GM15510 (cell line): ENCODE results near the gene GLP2R.

Experiments
- POLR2A ChIP-seq: IDR thresholded peaks from 3 replicates; pipeline ENCODE4 v1.6.1; 2011; ENCODE audit warnings: borderline replicate concordance; ENCODE audit not compliant: insufficient read length; ENCODE audit errors: extremely low read depth

Gene GLP2R

DNA sequence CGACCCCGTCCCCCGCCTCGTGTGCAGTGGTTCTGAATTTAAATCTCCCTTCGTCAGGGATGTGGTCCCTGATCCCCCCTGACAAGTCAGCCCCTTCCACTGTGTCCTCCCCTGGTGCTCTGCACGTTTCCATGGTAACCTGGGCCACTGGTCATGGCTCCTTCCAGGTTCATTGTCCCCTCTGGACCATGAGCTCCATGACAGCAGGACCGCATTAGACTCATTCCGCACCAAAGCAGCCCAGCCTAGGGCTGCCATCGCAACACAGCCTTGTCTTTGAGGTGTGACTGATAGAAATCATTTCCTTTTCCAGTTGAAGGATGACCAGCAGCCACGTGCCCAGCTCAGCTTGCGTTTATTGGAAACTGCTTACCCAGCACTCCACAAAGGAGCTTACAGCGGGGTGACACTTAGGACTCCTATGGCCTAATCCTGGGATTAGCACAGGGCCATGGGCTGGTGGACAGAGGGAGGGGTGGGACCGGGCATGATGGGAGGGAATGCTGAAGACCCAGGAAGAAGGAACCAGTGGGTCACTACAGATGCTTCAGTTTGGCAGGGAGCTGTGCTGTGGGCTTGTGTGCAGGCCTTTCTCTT, 71.7 kb downstream of the GLP2R start:
- TF ChIP-seq POLR2A = no peak

DNA sequence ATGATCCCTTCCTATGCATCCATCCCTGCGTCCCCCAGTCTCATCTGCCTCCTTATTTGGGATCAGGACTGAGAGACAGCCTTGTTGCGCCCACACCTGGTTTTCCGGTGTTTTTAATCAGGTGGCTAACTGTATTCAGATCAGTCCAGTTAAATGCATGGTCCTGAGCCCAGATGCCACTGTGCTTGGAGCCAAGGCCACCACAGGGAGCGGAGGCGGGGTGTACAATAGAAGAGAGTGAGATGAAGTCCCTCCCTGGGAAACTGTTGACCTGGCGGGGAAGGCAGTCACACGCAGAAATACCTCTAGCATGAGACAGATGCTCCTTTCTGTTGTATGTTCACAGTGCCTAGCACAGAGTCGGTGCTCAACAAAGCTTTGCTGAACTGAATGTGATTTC, 73.1 kb downstream of the GLP2R start:
- no peak for TF ChIP-seq POLR2A

DNA sequence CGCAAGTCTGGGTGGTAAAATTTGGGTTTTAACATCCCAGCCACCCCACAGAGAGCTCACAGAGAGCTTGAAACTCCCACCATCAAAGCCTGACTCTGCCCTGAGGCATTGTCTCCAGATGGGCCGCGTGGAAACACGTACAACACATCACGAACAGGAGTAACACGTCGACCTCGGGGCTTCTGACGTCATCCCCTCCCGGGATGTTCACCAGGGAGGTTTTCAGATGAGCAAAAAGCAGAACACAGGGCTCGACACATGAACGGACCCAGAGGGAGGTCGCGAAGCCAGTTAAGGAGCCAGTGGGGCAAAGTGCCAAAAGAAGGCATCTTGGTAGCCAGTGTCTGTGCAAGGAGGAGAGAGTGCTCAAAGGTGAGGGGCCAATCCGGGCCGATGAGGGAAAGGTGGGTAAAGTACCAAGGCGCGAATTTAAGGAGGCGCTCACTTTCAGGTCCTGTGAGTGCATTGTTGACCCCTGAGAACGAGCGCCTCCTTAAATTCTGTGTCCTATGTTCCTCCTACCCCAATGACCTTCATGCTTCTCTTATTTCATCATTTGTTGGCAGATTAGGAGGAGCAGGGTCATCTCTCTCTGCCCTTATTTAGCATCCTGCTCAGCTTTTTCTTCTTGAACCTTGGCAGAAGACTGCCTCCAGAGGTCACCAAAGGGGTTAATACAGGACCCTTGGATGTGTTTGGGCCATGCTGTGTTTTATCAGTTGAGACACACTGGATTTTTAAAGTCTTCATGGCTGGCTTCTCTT, 73.7 kb downstream of the GLP2R start:
- TF ChIP-seq POLR2A = no peak

DNA sequence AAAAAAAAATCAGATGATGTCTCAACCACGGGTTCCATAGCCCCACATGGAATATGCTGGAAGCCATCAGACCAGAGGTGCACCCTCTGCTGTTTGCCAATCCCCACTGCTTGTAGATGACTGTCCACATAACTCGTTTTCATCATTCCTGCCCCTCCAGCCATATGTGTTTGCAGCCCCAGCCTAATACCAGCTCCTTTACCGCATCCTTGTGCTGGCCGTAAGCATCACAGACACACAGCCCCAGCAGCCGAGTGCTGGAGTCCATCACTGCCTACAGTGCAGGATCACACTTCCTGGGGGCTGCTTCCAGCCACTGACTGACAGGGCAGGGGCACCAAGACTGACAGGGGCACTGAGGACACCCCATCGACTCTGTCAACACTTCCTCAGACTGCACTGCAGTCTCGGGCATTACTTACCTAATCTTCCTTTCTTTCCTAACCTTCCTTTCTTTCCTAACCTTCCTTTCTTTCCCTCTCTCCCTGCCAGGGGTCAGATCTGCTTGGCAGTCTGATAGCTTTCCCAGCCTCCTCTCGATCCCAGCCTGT, 74.4 kb downstream of the GLP2R start:
- TF ChIP-seq POLR2A = no peak

DNA sequence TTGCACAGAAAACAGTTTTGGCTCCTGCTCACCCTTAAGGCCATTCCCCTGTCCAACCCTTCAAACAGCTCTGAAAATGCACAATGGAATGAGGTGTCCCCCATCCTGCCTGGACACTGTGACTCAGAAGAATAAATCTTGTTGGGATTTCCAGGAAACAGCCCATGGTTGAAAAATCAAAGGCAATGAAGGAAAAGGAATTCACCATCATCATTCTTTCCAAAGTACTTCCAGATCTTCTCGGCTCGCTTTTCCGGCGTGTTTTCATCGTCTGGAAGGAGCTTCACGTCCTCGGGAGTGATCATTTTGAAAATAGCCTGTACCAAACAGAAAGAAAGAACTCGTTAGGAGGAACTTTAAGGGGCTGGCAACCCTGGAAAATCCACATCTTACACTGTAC, 75.1 kb downstream of the GLP2R start:
- no peak for TF ChIP-seq POLR2A

DNA sequence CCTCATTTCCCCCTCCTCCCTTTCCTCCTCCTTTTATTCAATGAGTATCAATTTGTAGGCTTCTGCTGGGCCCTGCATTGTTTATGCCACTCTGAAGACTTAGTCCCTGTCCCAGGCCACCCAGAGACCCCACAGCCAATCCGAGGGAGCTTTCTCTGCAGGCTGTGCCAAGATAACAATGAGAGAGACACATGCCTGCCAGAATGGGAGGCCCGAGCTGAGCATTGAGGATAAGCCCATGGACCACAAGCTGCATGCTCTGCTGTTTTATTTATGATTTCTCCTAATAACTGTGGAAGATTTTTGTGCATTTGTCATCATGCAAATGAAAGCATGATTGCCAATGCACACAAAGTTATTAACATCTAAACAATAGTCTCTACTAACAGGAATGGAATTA, 76.4 kb downstream of the GLP2R start:
- TF ChIP-seq POLR2A = no peak

DNA sequence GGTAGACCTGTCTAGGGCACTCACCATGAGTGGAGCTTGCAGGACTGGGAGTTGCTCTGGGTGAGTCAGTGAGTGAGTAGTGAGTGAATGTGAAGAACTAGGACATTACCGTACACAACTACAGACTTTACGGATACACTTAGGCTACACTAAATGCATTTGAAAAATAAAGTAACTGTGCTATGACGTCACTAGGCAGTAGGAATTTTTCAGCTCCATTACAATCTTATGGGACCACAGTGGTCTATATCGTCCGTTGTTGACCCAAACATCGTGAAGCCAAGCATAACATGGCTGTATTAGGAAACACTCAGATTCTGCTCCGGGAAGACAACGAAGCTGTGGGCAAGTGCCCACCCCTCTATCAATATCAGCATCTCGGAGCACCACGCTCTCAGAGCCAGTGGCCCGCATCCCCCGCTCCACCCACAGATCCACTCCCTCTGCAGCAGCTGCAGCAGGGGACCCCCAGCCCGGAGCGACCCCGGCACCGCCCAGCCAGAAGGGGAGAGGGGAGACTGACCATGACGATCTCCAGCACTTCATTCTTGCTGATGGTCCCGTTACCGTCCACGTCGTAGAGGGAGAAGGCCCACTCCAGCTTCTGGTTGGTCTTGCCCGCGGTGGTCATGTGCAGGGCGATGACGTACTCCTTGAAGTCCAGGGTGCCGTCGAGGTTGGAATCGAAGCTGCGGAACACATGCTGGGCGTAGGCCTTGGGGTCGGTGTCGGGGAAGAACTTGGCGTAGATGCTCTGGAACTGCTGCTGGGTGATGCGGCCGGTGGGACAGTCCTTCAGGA, 78.8 kb downstream of the GLP2R start:
- TF ChIP-seq POLR2A = no peak

DNA sequence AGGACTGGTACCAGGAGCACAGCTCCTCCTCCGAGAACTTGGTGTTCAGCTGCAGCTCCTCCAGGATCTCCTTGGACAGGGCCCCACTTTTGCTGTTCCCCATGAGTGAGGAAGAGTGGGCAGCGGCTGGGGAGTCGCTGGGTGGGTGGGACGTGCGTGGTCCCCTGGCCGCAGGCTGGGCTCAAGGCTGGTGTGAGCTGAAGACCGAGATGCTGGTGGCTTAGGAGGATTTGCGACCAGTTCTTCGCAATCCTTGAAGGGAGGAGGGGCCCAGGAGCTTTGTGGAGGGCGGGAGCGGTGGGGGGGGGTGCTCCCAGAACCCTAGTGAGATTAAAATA, 79.3 kb downstream of the GLP2R start, which contains the start of gene RCVRN:
RCVRN (minus strand) TSS at position 194 of the 338 bp plus-strand sequence; CDS start at position 103, 91 bp downstream.
- TF ChIP-seq POLR2A = no peak

DNA sequence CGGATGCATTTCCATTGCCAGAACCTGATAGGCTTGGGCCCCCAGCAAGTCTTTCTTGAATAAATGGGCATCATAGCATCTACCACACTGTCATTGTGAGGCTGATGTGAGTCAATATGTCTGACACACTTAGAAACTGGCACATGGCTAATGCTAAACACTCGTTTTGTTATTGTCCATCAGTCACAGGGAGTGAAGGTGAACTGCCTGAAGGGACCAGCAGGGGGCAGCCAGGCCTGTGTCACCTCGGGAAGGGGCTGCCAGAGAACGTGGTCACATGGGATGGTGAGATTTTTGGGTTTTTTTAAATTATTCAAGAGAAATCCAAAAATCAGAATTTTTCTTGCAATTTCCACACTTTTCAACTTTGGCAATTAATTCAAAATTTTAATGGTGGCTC, 80.2 kb downstream of the GLP2R start:
- no peak for TF ChIP-seq POLR2A

DNA sequence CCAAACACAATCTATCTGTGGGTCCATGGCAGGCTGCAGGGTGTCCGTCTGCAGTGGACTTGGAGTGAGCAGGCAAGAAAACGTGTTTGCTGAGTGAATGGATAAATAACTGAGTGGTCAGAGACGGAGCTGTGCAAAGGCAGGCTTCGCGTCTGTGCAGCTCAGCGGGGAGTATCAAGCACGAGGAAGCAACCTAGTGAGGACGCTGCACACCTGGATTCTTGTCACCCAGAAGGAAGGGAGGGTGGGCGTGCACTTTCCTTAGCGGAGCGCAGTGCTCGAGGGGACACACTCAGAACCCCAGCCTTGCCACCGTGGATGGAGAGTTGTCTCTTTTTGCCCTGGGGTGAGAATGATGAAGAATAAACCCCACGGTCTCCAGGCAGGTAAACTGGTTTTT, 80.9 kb downstream of the GLP2R start:
- no peak for TF ChIP-seq POLR2A

DNA sequence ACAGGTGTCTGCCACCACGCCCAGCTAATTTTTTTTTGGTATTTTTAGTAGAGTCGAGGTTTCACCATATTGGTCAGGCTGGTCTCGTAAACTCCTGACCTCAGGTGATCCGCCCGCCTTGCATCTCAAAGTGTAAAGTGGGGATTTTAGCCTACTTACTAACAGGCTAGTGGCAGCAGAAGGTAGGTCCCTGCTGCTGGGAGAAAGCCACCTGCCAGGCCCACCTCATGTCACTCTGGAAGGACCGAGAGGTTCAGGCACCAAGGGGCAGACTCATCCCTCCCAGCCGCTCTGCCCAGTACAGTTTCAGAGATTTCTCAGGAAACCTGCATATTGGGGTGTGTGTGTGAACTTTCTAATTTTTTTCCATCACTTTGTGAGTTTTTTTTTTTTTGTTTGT, 81.4 kb downstream of the GLP2R start:
- no peak for TF ChIP-seq POLR2A

DNA sequence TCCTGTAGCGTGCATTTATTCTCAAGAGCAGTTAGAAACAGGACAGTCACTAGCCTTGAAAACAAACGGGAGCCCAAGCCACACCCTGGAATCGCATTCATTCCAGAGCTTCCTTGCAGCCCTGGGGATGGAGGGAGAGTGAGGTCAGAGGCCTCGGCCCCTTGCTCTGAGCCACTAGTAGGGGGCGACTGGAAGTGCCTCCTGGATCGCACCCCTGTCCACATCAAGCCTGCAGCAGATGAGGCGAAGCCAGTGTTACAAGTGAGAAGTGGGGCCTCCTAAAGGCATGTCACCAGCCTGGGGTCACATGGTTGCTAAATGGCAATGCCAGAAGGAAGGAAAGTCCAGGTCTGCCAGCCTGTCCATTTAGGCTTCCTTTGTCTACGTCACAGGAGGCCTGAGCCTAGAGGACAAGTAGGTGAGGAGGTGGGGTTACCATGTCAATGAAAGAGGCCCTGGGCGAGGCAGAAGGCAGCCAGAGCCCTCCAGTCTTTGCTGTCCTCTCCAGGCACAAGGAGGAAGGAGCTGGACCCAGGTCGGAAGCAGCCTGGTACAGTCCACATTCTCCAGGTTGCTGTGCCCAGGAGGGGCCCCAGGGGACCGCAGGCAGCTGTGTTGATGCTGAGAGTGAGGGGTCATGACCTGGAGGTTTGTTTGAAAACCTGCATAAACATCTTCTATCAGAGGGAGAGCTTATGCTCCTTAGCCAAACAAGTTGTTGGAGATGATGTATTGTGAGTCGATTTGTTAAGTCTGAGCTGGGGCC, 82.3 kb downstream of the GLP2R start:
- no peak for TF ChIP-seq POLR2A

DNA sequence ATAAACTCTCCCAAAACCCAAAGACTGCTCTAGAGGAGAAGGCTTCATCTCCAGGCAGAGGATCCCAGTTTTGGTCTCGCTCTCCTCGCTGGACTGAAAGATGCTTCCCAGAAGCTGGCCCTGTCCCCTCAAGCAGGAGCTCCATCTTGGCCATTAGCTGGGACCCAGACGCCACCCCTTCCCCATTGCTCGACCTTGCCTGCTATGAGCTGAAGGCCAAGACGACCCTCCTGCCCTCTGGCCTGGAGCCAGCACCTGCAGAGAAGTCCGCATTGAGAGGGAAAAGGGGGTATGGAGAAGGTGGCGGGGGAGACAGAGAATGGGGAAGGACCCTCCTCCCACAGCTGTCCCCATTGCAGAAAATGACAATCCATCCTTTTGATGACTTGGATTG, 82.9 kb downstream of the GLP2R start:
- no peak for TF ChIP-seq POLR2A

DNA sequence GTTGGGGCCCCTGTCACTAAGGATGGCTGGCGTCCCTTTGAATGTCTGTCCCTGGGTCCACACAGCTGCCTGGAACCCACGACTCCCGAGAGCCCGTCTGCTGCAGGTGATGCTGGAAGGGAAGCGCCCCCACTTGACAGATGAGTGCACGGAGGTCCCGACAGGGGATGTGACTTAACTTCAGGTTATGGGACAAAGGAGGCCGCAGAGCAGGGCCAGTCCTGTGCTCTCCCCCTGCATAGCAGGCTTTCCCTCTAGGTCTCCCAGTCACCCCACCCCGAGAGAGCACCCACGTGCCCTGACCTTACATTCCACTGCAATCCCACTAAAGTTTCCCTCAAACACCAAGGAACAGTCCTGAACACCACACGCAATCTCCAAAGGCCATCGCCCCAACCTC, 85.4 kb downstream of the GLP2R start:
- no peak for TF ChIP-seq POLR2A
